ENCODE measurements around the gene KCNE1.
"Not testable (repeated sequence)": the region's sequence is repeated elsewhere in the genome, so short reads cannot be mapped to it uniquely, and the experiment has no call there.

The KCNE1 gene

GRCh38 chr21:34511787-34512455 lies at the start of gene KCNE1:
KCNE1 (minus strand) TSS chr21:34512210; CDS start chr21:34449634, 62,576 bp downstream.
- DNase-seq = no peak

- no peak for DNase-seq
These were observed 49.8 kb upstream of the KCNE1 start for GRCh38 chr21:34561806-34562205.

GRCh38 chr21:34560609-34561008 lies 48.6 kb upstream of the KCNE1 start:
- no peak for DNase-seq

GRCh38 chr21:34560021-34560420 lies 48.0 kb upstream of the KCNE1 start:
- no peak for DNase-seq

GRCh38 chr21:34559089-34559631 lies 47.1 kb upstream of the KCNE1 start:
- DNase-seq = no peak

- DNase-seq = no peak
These were observed 46.2 kb upstream of the KCNE1 start for GRCh38 chr21:34558166-34558565.

GRCh38 chr21:34557261-34557660 lies 45.3 kb upstream of the KCNE1 start:
- no peak for DNase-seq

GRCh38 chr21:34554670-34555069 lies 42.7 kb upstream of the KCNE1 start:
- not testable (repeated sequence) for DNase-seq

GRCh38 chr21:34554227-34554626 lies 42.2 kb upstream of the KCNE1 start:
- DNase-seq = peak; percentile 33

- DNase-seq = no peak
These were observed 41.3 kb upstream of the KCNE1 start for GRCh38 chr21:34553151-34553952.

GRCh38 chr21:34552360-34553098 lies 40.5 kb upstream of the KCNE1 start:
- DNase-seq = no peak

- DNase-seq = no peak
These were observed 38.3 kb upstream of the KCNE1 start for GRCh38 chr21:34550182-34550799.

- no peak for DNase-seq
These were observed 36.9 kb upstream of the KCNE1 start for GRCh38 chr21:34548781-34549376.

GRCh38 chr21:34546542-34546941 lies 34.5 kb upstream of the KCNE1 start:
- no peak for DNase-seq

GRCh38 chr21:34545079-34545884 lies 33.3 kb upstream of the KCNE1 start:
- peak; percentile 54 for DNase-seq

- peak; percentile 98 for DNase-seq
These were observed 32.1 kb upstream of the KCNE1 start for GRCh38 chr21:34544032-34544496.

GRCh38 chr21:34543017-34543416 lies 31.0 kb upstream of the KCNE1 start:
- no peak for DNase-seq

- no peak for DNase-seq
These were observed 28.2 kb upstream of the KCNE1 start for GRCh38 chr21:34540206-34540605.

GRCh38 chr21:34537838-34538237 lies 25.8 kb upstream of the KCNE1 start:
- no peak for DNase-seq

GRCh38 chr21:34536820-34537219 lies 24.8 kb upstream of the KCNE1 start:
- DNase-seq = no peak

- no peak for DNase-seq
These were observed 24.3 kb upstream of the KCNE1 start for GRCh38 chr21:34536311-34536710.
